HG02840 (cell line): ENCODE measurements around the gene CTNNA1.

Experiments used
- ATAC-seq: cut with Tn5 transposase; IDR thresholded peaks from one replicate; pipeline ENCODE4 v1.9.1; 2021; ENCODE audit warnings: mild to moderate bottlenecking, moderate library complexity, moderate number of reproducible peaks; ENCODE audit not compliant: unreplicated experiment, low FRiP score

CTNNA1 gene

GRCh38 chr5:138978581-138978980, 225.4 kb downstream of the CTNNA1 start:
- no peak for ATAC-seq

GRCh38 chr5:138979684-138980280, 226.6 kb downstream of the CTNNA1 start:
- ATAC-seq: no peak

GRCh38 chr5:138980441-138980840, 227.2 kb downstream of the CTNNA1 start:
- ATAC-seq: no peak

GRCh38 chr5:138981131-138981530, 227.9 kb downstream of the CTNNA1 start:
- ATAC-seq: no peak

- no peak for ATAC-seq
Measured at GRCh38 chr5:138981586-138981985, 228.4 kb downstream of the CTNNA1 start.

GRCh38 chr5:138983984-138984383, 230.8 kb downstream of the CTNNA1 start:
- no peak for ATAC-seq
